GF-D8 (cell line): ENCODE measurements around the gene ATG4D.
A peak's percentile ranks its signal among the peaks of the same experiment; 100 is the strongest.

Experiments
- DNase-seq: peaks from one replicate; lab custom pipeline; 2025; lab: John Stamatoyannopoulos, UW

ATG4D gene

GRCh38 chr19:10580979-10581631 lies 37.4 kb downstream of the ATG4D start:
- peak; percentile 61 for DNase-seq

DNA sequence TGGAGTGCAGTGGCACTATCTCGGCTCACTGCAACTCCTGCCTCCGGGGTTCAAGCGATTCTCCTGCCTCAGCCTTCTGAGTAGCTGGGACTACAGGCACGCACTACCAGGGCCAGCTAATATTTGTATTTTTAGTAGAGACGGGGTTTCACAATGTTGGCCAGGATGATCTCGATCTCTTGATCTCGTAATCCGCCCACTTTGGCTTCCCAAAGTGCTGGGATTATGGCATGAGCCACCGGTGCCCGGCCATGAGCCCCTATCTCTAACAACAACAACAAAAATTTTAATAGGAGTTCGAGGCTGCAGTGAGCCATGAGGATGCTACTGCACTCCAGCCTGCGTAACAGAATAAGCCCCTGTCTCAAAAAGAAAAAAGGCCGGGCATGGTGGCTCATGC lies 38.4 kb downstream of the ATG4D start:
- DNase-seq, result no peak

DNA sequence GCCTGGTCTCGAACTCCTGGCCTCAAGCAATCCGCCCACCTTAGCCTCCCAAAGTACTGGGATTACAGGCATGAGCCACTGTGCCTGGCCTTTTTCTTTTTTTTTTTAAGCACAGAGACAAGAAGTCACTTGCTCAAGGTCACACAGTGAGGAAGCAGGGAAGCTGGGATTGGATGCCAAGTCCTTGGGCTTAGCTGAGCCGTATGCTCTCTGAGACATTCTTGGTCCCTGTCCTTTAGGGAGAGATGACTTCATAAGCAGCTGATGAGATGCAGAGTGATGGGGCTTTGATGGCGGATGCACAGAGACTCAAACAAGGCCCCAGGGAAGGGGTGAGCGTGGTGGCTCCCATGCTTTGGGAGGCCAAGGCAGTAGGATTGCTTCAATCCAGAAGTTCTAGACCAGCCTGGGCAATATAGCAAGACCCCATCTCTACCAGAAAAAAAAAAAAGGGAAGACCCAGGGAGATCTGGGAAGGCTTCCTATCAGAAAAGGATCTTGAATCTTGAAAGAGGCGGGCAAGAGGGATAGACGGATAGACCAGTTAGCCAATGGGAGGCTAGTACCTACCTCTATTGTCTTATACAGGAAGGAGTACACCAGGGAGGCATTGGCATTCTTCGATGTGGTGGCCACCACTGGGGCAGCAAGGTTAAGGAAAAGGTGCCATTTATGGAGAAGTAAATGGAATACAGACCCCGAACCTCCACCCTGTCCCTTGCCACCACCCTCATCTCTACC lies 39.5 kb downstream of the ATG4D start:
- no peak for DNase-seq

GRCh38 chr19:10586396-10586795 lies 42.7 kb downstream of the ATG4D start:
- no peak for DNase-seq

DNA sequence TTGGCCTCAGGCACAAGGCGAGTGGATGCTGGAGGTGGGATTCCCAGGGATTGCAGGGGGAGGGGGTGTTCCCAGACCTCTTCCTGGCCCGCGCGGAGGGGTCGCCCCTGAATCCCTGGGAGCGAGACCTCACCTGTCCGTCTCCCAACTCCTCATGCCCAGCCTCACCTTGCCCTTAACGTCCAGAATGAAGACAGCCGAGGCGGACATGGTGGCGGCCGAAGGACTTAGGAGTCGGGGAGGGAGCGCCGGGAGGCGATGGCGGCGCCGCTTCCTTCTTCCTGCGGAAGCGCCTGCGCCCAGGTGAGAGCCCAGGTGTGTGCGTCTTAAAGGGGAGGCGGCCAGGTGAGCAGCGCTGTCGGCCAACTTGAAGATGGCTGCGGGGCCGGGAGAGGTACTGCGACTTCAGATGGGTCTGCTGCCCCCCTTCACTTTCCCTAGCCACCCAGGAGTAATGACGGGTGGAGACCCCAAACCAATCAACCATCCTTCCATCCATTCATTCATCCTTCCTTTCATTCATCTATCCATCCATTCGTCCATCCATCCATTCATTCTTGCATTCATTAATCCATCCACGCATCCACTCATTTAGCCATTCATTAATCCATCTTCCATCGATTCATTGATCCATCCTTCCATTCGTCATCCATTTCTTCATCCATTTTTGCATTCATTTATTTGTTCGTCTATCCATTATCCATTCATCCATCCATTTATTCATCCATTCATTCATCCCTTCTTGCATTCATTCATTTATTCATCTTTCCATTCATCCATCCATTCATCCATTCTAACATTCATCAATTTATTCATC lies 43.5 kb downstream of the ATG4D start, which contains the start of gene AP1M2:
Gene AP1M2 (minus strand): TSS at position 291 of the 817 bp plus-strand sequence. CDS start 81 bp downstream, at position 210.
- DNase-seq, result no peak

GRCh38 chr19:10587839-10588150 lies 44.1 kb downstream of the ATG4D start:
- DNase-seq, result no peak

DNA sequence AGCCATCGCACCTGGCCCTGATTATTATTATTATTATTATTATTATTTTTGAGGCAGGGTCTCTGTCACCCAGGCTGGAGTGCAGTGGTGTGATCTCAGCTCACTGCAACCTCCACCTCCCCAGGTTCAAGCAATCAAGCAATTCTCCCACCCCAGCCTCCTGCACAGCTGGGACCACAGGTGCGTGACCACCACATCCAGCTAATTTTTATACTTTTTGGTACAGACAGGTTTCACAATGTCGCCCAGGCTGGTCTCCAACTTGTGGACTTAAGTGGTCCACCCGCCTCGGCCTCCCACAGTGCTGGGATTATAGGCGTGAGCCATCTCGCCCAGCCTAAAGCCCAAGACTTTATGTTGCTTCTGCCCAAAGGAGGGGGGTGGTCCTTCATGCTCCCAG lies 49.4 kb downstream of the ATG4D start:
- no peak for DNase-seq

GRCh38 chr19:10593820-10594637 lies 50.3 kb downstream of the ATG4D start:
- no peak for DNase-seq

GRCh38 chr19:10600149-10600548 lies 56.4 kb downstream of the ATG4D start:
- no peak for DNase-seq

DNA sequence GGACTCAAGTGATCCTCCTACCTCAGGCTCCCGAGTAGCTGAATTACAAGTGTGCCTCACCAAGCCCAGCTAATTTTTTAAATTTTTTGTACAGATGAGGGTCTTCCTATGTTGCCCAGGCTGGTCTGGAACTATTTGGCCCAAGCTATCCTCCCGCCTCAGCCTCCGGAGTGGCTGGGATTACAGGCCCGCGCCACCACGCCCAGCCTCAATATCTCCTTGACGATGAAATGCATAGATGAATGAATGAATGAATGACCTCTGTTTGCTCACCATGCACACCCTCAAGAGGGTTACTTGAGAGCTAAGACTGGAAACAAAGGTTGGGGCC lies 58.3 kb downstream of the ATG4D start:
- no peak for DNase-seq

DNA sequence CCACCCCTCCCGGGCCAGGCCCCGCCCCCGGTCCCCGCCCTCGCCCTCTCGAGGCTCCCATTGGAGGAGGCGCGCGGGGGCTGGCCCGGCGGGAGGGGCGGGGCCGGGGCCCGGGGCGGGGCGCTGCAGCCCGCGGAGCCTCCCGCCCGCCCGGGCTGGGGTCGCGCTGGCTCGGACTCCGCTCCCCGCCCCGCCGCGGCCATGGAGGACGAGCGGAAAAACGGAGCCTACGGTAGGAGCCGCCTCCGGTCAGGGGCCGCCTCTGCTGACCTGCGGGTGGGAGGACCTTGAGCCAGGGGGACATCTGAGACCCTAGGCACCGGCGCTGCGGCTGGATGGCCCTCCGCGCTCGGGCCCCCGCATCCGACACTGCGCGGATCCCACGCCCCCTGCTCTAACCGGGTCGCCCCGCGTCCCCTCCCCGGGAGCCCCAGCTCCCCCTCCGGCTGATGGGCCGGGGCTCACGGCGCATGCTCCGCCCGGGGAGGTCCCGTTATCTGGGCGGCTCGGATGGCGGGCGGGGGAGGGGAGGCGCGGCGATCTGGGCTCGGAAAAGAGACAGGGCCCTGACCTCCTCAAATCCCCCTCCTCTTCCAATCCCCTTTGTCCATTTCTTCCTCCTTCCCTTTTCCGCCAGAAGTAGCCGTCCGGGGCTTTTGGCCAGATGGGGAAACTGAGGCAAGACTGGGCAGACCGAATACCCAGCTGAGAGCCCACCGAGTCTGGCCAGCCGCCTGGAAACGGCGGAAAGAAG lies 58.8 kb downstream of the ATG4D start:
- peak; percentile 14 for DNase-seq
